ENCODE measurements around the gene FLT1.

Gene FLT1

GRCh38 chr13:28337166-28338005, 157.5 kb downstream of the FLT1 start:
- DNase-seq: no peak

- no peak for DNase-seq
These were observed 158.7 kb downstream of the FLT1 start for GRCh38 chr13:28336193-28336657.

GRCh38 chr13:28333204-28333881, 161.6 kb downstream of the FLT1 start:
- no peak for DNase-seq

GRCh38 chr13:28329395-28330158, 165.4 kb downstream of the FLT1 start:
- DNase-seq: no peak

- no peak for DNase-seq
These were observed 166.7 kb downstream of the FLT1 start for GRCh38 chr13:28328271-28328607.

- DNase-seq: no peak
These were observed 167.3 kb downstream of the FLT1 start for GRCh38 chr13:28327373-28328270.

GRCh38 chr13:28326056-28326455, 168.9 kb downstream of the FLT1 start:
- no peak for DNase-seq

GRCh38 chr13:28325022-28325421, 169.9 kb downstream of the FLT1 start:
- no peak for DNase-seq

- peak; percentile 13 to 15 for DNase-seq
These were observed 170.6 kb downstream of the FLT1 start for GRCh38 chr13:28324181-28324789.

GRCh38 chr13:28322256-28322905, 172.5 kb downstream of the FLT1 start:
- no peak for DNase-seq

GRCh38 chr13:28321756-28322155, 173.2 kb downstream of the FLT1 start:
- DNase-seq: no peak

GRCh38 chr13:28320884-28321574, 173.9 kb downstream of the FLT1 start:
- no peak for DNase-seq

GRCh38 chr13:28320209-28320608, 174.7 kb downstream of the FLT1 start:
- no peak for DNase-seq

GRCh38 chr13:28319528-28319927, 175.4 kb downstream of the FLT1 start:
- no peak for DNase-seq

GRCh38 chr13:28318496-28318895, 176.4 kb downstream of the FLT1 start:
- DNase-seq: no peak

- no peak for DNase-seq
These were observed 178.1 kb downstream of the FLT1 start for GRCh38 chr13:28316836-28317235.

- DNase-seq: no peak
These were observed 178.8 kb downstream of the FLT1 start for GRCh38 chr13:28316129-28316528.

- DNase-seq: no peak
These were observed 180.0 kb downstream of the FLT1 start for GRCh38 chr13:28314879-28315278.

- DNase-seq: no peak
These were observed 181.3 kb downstream of the FLT1 start for GRCh38 chr13:28313579-28313978.

GRCh38 chr13:28306325-28306724, 188.6 kb downstream of the FLT1 start:
- DNase-seq: no peak

- no peak for DNase-seq
These were observed 193.1 kb downstream of the FLT1 start for GRCh38 chr13:28301839-28302238.
